HepG2 (cell line): Measurements from ENCODE around the gene NTN3. TPM values are rescaled to one million over a fixed set of nuclear protein-coding genes. Genes with fewer than 3 reads are reported as not detected.

ENCODE experiments used
- BRF2 ChIP-seq: sonication (generic); formaldehyde crosslinking; IDR thresholded peaks from 2 replicates; pipeline ENCODE4 v1.8.1; 2022; ENCODE audit warnings: mild to moderate bottlenecking, missing genetic modification reagents
- ESRRA ChIP-seq: sonication (generic); formaldehyde crosslinking; IDR thresholded peaks from 2 replicates; pipeline ENCODE4 v1.5.1; 2020; ENCODE audit warnings: mild to moderate bottlenecking, low read depth, missing genetic modification reagents
- GATAD1 ChIP-seq: IDR thresholded peaks from 2 replicates; pipeline ENCODE4 v1.6.1; 2016; ENCODE audit warnings: missing genetic modification reagents, missing compliant biosample characterization
- GZF1 ChIP-seq: sonication (generic); formaldehyde crosslinking; IDR thresholded peaks from 2 replicates; pipeline ENCODE4 v1.5.1; 2020; ENCODE audit warnings: mild to moderate bottlenecking, missing genetic modification reagents
- HDAC2 ChIP-seq: sonication (generic); formaldehyde crosslinking; IDR thresholded peaks from 2 replicates; pipeline ENCODE4 v1.4.0; 2020; ENCODE audit warnings: missing genetic modification reagents
- HHEX ChIP-seq: IDR thresholded peaks from 2 replicates; pipeline ENCODE4 v1.6.1; 2016; ENCODE audit warnings: control low read depth
- HNF4G ChIP-seq, 2 experiments: sonication (generic) in 1 of 2; formaldehyde crosslinking in 1 of 2; IDR thresholded peaks; 2 replicates each; pipeline versions ENCODE4 v1.4.0 to v1.6.1; 2011 to 2020; ENCODE audit warnings: borderline replicate concordance in 2 of 2, low read depth in 2 of 2, mild to moderate bottlenecking in 2 of 2, low read length in 1 of 2, missing genetic modification reagents in 1 of 2, moderate library complexity in 1 of 2
- KDM6A ChIP-seq: IDR thresholded peaks from 2 replicates; pipeline ENCODE4 v1.6.1; 2016; ENCODE audit warnings: low read depth
- KLF12 ChIP-seq: sonication (generic); formaldehyde crosslinking; IDR thresholded peaks from 2 replicates; pipeline ENCODE4 v1.4.0; 2020; ENCODE audit warnings: missing genetic modification reagents, borderline replicate concordance
- NCOA1 ChIP-seq: sonication (generic); formaldehyde crosslinking; IDR thresholded peaks from 2 replicates; pipeline ENCODE4 v1.9.0; 2021; ENCODE audit warnings: missing genetic modification reagents
- PLRG1 ChIP-seq: fragments of 450-650 bp; conservative IDR thresholded peaks from 2 replicates; pipeline ENCODE4 v1.6.1; 2016
- TFDP2 ChIP-seq: sonication (generic); formaldehyde crosslinking; IDR thresholded peaks from 2 replicates; pipeline ENCODE4 v1.4.0; 2020; ENCODE audit warnings: missing genetic modification reagents
- ZHX2 ChIP-seq, 2 experiments: sonication (generic) in 1 of 2; formaldehyde crosslinking in 1 of 2; IDR thresholded peaks; 2 replicates each; pipeline versions ENCODE4 v1.6.1 to v1.9.0; 2014 to 2022; ENCODE audit warnings: antibody characterized with exemption in 1 of 2, borderline replicate concordance in 1 of 2, inconsistent platforms in 1 of 2, low read depth in 1 of 2, missing genetic modification reagents in 1 of 2
- ZNF275 ChIP-seq: sonication (generic); formaldehyde crosslinking; IDR thresholded peaks from 2 replicates; pipeline ENCODE4 v1.8.0; 2022; ENCODE audit warnings: missing genetic modification reagents, mild to moderate bottlenecking, inconsistent platforms, borderline replicate concordance
- ZNF550 ChIP-seq: sonication (generic); formaldehyde crosslinking; IDR thresholded peaks from 2 replicates; pipeline ENCODE4 v1.4.0; 2020; ENCODE audit warnings: mild to moderate bottlenecking, missing genetic modification reagents, borderline replicate concordance
- ZNF607 ChIP-seq: sonication (generic); formaldehyde crosslinking; IDR thresholded peaks from 2 replicates; pipeline ENCODE4 v1.5.1; 2020; ENCODE audit warnings: missing genetic modification reagents, mild to moderate bottlenecking, borderline replicate concordance
- ZNF639 ChIP-seq: conservative IDR thresholded peaks from 2 replicates; pipeline ENCODE4 v1.6.1; 2018; ENCODE audit warnings: missing genetic modification reagents
- ZNF740 ChIP-seq: sonication (generic); formaldehyde crosslinking; IDR thresholded peaks from 2 replicates; pipeline ENCODE4 v1.4.0; 2020; ENCODE audit warnings: missing genetic modification reagents
- ZNF816 ChIP-seq: sonication (generic); formaldehyde crosslinking; IDR thresholded peaks from 2 replicates; pipeline ENCODE4 v1.8.0; 2022; ENCODE audit warnings: missing genetic modification reagents, mild to moderate bottlenecking, borderline replicate concordance
- polyA plus RNA-seq, 8 experiments: library from polyadenylated mRNA; depleted of rRNA in 3 of 8; stranded (reverse) in 7 of 8; unstranded in 1 of 8; fragments of >200 nt; fragmentation: Illumina TruSeq in 4 of 8; extraction: Trizol in 4 of 8; gene quantifications; 2 replicates each; pipeline versions ENCODE4 v1.2.1 to v1.2.3, GENCODE V29; 2011 to 2016; ENCODE audit warnings: low read depth in 4 of 8, missing spikeins in 1 of 8, mixed read lengths in 1 of 8; ENCODE audit not compliant: insufficient read depth in 1 of 8
- total RNA-seq, 5 experiments: library from RNA; depleted of rRNA; stranded (reverse); fragments of >200 nt; fragmentation: Illumina TruSeq; extraction: Trizol; gene quantifications; 2 replicates each; pipeline ENCODE4 v1.2.3, GENCODE V29; 2016; ENCODE audit warnings: low read depth in 1 of 5

The NTN3 gene
- total and polyA plus RNA-seq, 2 of the 13 experiments (the other 11 are each of a cell fraction or from before 2014, with no cell fraction given) = 0.09 to 0.20 TPM

- TF ChIP-seq BRF2 (CRISPR knock-in tag) = no peak
- TF ChIP-seq ZHX2 (IDR thresholded peaks at IDR 0.05; ENCODE audit: low read depth) = no peak
- TF ChIP-seq ZHX2 (CRISPR knock-in tag; IDR thresholded peaks at IDR 0.05; ENCODE audit: borderline replicate concordance) = no peak
- no peak for TF ChIP-seq GATAD1 (CRISPR knock-in tag)
- TF ChIP-seq PLRG1 = no peak
- no peak for TF ChIP-seq KDM6A (CRISPR knock-in tag)
- 0 out of 2 replicates have a peak, but pooled peaks have one; percentile 7 for TF ChIP-seq HNF4G (IDR thresholded peaks at IDR 0.05; ENCODE audit: borderline replicate concordance, low read depth, low read length)
- no peak for TF ChIP-seq HNF4G (CRISPR knock-in tag; IDR thresholded peaks at IDR 0.05; ENCODE audit: borderline replicate concordance, low read depth)
- TF ChIP-seq ZNF639 (CRISPR knock-in tag) = no peak
- TF ChIP-seq HHEX = no peak
- TF ChIP-seq ZNF550 = no peak
- peak; percentile 33; the same call in 1 of the 2 replicates for TF ChIP-seq HDAC2
- TF ChIP-seq KLF12 (CRISPR knock-in tag) = no peak
- TF ChIP-seq ZNF607 (CRISPR knock-in tag) = no peak
- TF ChIP-seq ESRRA (CRISPR knock-in tag) = 0 out of 2 replicates have a peak, but pooled peaks have one; percentile 16
- TF ChIP-seq GZF1 (CRISPR knock-in tag) = no peak
- no peak for TF ChIP-seq ZNF740 (CRISPR knock-in tag)
- TF ChIP-seq ZNF816 (CRISPR knock-in tag) = no peak
- no peak for TF ChIP-seq NCOA1 (CRISPR knock-in tag)
- no peak for TF ChIP-seq ZNF275 (CRISPR knock-in tag)
- no peak for TF ChIP-seq TFDP2 (CRISPR knock-in tag)
Measured at GRCh38 chr16:2476741-2477140, 5.6 kb downstream of the NTN3 start (continued).
